Measurements from ENCODE around the gene HEXD. TPM values are rescaled to one million over a fixed set of nuclear protein-coding genes. Genes with fewer than 3 reads are reported as not detected.

The HEXD gene
- total RNA-seq, 1 experiment from 2014 or later, result 30.0 TPM

DNA sequence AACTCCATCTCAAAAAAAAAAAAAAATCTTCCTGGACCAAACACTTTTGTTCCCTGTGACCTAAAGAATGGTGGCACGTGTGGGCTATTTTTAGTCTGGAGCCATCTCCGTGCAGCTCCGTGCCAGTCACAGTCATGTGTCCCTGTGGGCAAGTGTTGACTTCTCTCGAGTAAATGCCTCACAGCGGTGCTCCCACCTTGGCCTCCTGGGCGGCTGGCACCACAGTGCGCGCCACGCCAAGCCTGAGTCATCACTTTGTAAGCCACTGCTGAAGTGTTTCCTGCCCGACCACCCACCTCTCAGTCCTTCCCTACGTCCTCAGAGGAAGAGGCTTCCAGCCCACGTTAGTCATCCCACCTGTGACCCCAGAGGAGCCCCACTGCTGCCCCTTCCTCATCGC lies 10.9 kb upstream of the HEXD start:
- Histone ChIP-seq H3F3A (ENCODE audit: insufficient read depth, low read depth) (no peaks in the 10 kb centered on the region), H3K4me3 (no peak overlapping the region), H4K20me1 (ENCODE audit: insufficient read depth) (no peaks in the 10 kb centered on the region), H3K9me3 (ENCODE audit: insufficient read depth, low read depth) (no peaks in the 10 kb centered on the region), H3K27me3 (ENCODE audit: insufficient read depth, low read depth) (no peaks in the 10 kb centered on the region), H3K27ac (no peak overlapping the region), H3K4me1 (replicated peaks; ENCODE audit: insufficient read depth) (no peaks in the 10 kb centered on the region), H3K36me3 (ENCODE audit: low read depth) (no peaks in the 10 kb centered on the region), H3K4me2 (no peak overlapping the region), H3K9me2 (ENCODE audit: insufficient read depth) (no peaks in the 10 kb centered on the region), H3K79me2 (ENCODE audit: low read depth) (no peaks in the 10 kb centered on the region), H2AFZ (no peak overlapping the region)
- CTCF ChIA-PET, result no interaction called here
- no TSS peak for BruUV-seq (replicated peaks)
- intact Hi-C loops (cut with micrococcal nuclease; ENCODE audit: unreplicated experiment), result no loop called here
- no peak for DNase-seq
- TF ChIP-seq, protein P1, sequence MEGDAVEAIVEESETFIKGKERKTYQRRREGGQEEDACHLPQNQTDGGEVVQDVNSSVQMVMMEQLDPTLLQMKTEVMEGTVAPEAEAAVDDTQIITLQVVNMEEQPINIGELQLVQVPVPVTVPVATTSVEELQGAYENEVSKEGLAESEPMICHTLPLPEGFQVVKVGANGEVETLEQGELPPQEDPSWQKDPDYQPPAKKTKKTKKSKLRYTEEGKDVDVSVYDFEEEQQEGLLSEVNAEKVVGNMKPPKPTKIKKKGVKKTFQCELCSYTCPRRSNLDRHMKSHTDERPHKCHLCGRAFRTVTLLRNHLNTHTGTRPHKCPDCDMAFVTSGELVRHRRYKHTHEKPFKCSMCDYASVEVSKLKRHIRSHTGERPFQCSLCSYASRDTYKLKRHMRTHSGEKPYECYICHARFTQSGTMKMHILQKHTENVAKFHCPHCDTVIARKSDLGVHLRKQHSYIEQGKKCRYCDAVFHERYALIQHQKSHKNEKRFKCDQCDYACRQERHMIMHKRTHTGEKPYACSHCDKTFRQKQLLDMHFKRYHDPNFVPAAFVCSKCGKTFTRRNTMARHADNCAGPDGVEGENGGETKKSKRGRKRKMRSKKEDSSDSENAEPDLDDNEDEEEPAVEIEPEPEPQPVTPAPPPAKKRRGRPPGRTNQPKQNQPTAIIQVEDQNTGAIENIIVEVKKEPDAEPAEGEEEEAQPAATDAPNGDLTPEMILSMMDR (conservative IDR thresholded peaks at IDR 0.05), result no peak
- TF ChIP-seq EZH2 (IDR thresholded peaks at IDR 0.05; ENCODE audit: low read depth), result no peak
- POLR2A ChIA-PET (ENCODE audit: unreplicated experiment), result no interaction called here

DNA sequence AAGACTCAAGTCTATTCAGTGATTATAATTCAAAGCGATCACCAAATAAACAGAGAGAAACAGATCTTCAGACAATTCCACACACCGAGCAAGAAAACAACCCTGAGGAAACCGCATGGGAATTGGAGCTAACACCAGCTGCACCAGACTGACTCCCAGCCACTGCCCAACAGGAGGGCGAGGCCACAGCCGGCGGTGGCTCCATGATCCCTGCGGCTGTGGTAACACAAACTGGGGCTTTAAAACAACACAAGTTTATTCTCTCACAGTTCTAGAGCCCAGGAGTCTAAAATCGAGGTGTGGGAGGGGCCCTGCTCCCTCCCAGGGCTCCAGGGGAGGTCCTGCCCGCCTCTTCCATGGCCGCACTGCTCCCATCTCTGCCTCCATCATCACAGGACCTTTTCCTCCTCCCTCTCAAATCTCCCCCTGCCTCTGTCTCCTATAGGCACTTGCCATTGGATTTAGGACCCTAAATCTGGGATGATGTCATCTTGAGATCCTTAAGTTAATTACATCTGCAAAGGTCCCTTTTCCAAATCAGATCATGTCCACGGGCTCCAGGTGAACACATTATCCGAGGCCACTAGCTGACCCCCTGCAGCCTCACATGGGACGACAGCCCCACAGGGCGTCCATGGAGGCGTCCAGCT lies 9.7 kb upstream of the HEXD start:
- BruUV-seq (replicated peaks), result no TSS peak
- H3K9me3 ChIP-seq (ENCODE audit: insufficient read depth, low read depth), result no peaks in the 10 kb centered on the region
- H3K27me3 ChIP-seq (ENCODE audit: insufficient read depth, low read depth), result no peaks in the 10 kb centered on the region
- no peak for DNase-seq
- no peaks in the 10 kb centered on the region for H3F3A ChIP-seq (ENCODE audit: insufficient read depth, low read depth)
- no peak overlapping the region for H3K4me2 ChIP-seq
- CTCF ChIA-PET, result no interaction called here
- intact Hi-C loops (cut with micrococcal nuclease; ENCODE audit: unreplicated experiment), result no loop called here
- POLR2A ChIA-PET (ENCODE audit: unreplicated experiment), result no interaction called here
- no peaks in the 10 kb centered on the region for H3K9me2 ChIP-seq (ENCODE audit: insufficient read depth)
- no peaks in the 10 kb centered on the region for H3K79me2 ChIP-seq (ENCODE audit: low read depth)
- no peaks in the 10 kb centered on the region for H4K20me1 ChIP-seq (ENCODE audit: insufficient read depth)
- no peaks in the 10 kb centered on the region for H3K36me3 ChIP-seq (ENCODE audit: low read depth)
- no peak overlapping the region for H2AFZ ChIP-seq
- H3K27ac ChIP-seq, result no peak overlapping the region
- no peak overlapping the region for H3K4me3 ChIP-seq
- no peak for TF ChIP-seq EZH2 (IDR thresholded peaks at IDR 0.05; ENCODE audit: low read depth)
- TF ChIP-seq, protein P1 (conservative IDR thresholded peaks at IDR 0.05), result no peak
- no peaks in the 10 kb centered on the region for H3K4me1 ChIP-seq (replicated peaks; ENCODE audit: insufficient read depth)

DNA sequence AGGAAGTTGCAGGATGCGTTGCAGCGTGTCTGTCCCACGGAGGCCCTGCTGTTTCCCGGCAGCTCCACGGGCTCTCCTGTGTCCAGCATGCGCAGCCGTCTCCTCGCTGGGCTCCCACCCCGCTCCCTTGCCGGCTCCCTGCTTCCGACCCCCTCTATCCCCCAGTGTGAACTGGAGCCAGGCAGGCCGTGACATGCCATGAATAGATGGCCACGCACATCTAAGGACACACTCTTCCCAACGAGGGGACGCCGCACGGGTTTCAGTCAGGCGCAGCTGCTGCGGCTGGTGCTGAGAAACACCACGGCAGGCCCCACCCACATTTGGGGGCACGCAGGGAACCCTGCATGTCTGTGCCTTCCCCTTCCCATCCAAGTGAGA lies 9.2 kb upstream of the HEXD start:
- H3K27ac ChIP-seq, result no peak overlapping the region
- H3K27me3 ChIP-seq (ENCODE audit: insufficient read depth, low read depth), result no peaks in the 10 kb centered on the region
- H3K4me1 ChIP-seq (replicated peaks; ENCODE audit: insufficient read depth), result no peaks in the 10 kb centered on the region
- ChIA-PET POLR2A (ENCODE audit: unreplicated experiment) (no interaction called here), CTCF (no interaction called here)
- H3K9me2 ChIP-seq (ENCODE audit: insufficient read depth), result no peaks in the 10 kb centered on the region
- no TSS peak for BruUV-seq (replicated peaks)
- no peaks in the 10 kb centered on the region for H4K20me1 ChIP-seq (ENCODE audit: insufficient read depth)
- H2AFZ ChIP-seq, result no peak overlapping the region
- no peak overlapping the region for H3K4me3 ChIP-seq
- DNase-seq, result no peak
- no peaks in the 10 kb centered on the region for H3F3A ChIP-seq (ENCODE audit: insufficient read depth, low read depth)
- H3K79me2 ChIP-seq (ENCODE audit: low read depth), result no peaks in the 10 kb centered on the region
- no peak overlapping the region for H3K4me2 ChIP-seq
- intact Hi-C loops (cut with micrococcal nuclease; ENCODE audit: unreplicated experiment), result no loop called here
- TF ChIP-seq, protein P1 (conservative IDR thresholded peaks at IDR 0.05), result no peak
- no peak for TF ChIP-seq EZH2 (IDR thresholded peaks at IDR 0.05; ENCODE audit: low read depth)
- no peaks in the 10 kb centered on the region for H3K9me3 ChIP-seq (ENCODE audit: insufficient read depth, low read depth)
- no peaks in the 10 kb centered on the region for H3K36me3 ChIP-seq (ENCODE audit: low read depth)
